Left cardiac atrium (tissue), 4 donors: Measurements from ENCODE around the gene OLR1. TPM values are rescaled to one million over a fixed set of nuclear protein-coding genes. Genes with fewer than 3 reads are reported as not detected.
"Not testable (repeated sequence)": the region's sequence is repeated elsewhere in the genome, so short reads cannot be mapped to it uniquely, and the experiment has no call there.

Experiments
- ATAC-seq, 2 donors: fragments of 200-7000 bp; cut with Tn5 transposase; one replicate each; pipeline ENCODE4 v1.9.1; 2020; ENCODE audit warnings: mild to moderate bottlenecking in 2 of 2, moderate library complexity in 2 of 2
- DNase-seq: peaks from one replicate; pipeline ENCODE4 v3.0.0-alpha.2; 2020
- intact Hi-C, 2 donors: fragments of 100-400 bp; cut with DNase I; formaldehyde crosslinking; loops; one replicate each; pipeline versions ENCODE4 v1.14.1 to v1.15.1; 2022 to 2023
- total RNA-seq, 2 donors: library from RNA; stranded (reverse); fragmentation: NEBNext Ultra II Directional; extraction: Animal tissue kit (Norgen Biotek cat#: 25700); gene quantifications; one replicate each; pipeline ENCODE4 v1.2.1, GENCODE V29; 2021
- donor health status: DM: no; HTN: yes; CAD: no.
- donor health status: DM: no; HTN: yes; CAD: no; lungs with severe emphysema.
- donor health status: DM: yes; HTN: yes; CAD: no.
- donor health status: Dilated cardiomyopathy.

OLR1 gene
- total RNA-seq, 2 donors from 2014 or later, result 0.60 TPM; not detected in 1

- ATAC-seq (no peak), DNase-seq (no peak)
- intact Hi-C loops, result no loop called here
These were observed 24.3 kb upstream of the OLR1 start for GRCh38 chr12:10196210-10196609.

GRCh38 chr12:10194160-10194670, 22.3 kb upstream of the OLR1 start:
- no peak for ATAC-seq
- intact Hi-C loops, result no loop called here
- no peak for DNase-seq

GRCh38 chr12:10191865-10192264, 19.9 kb upstream of the OLR1 start:
- DNase-seq, result no peak
- ATAC-seq, result peak; percentile 8 to 24
- intact Hi-C loops, result no loop called here

GRCh38 chr12:10190558-10191388, 18.8 kb upstream of the OLR1 start:
- DNase-seq (peak; percentile 48), ATAC-seq (peak; percentile 95)
- intact Hi-C loops, result loop anchor here in 1 of 2 donors (1.0 kb wide), 1 partner anchor 37 kb away; no protein-coding TSS in a partner anchor

GRCh38 chr12:10189653-10190052, 17.7 kb upstream of the OLR1 start:
- peak; percentile 34 for DNase-seq
- ATAC-seq, result peak; percentile 50 to 83
- intact Hi-C loops, result loop anchor here in 1 of 2 donors (1.0 kb wide), 1 partner anchor 36 kb away; no protein-coding TSS in a partner anchor

- intact Hi-C loops, ATAC-seq, DNase-seq: not testable (repeated sequence)
These were observed 15.0 kb upstream of the OLR1 start for GRCh38 chr12:10186958-10187357.

- peak; percentile 33 for DNase-seq
- ATAC-seq, result no peak
- intact Hi-C loops, result no loop called here
These were observed 14.4 kb upstream of the OLR1 start for GRCh38 chr12:10186299-10186698.

- DNase-seq (no peak), ATAC-seq (peak; percentile 47 to 77)
- intact Hi-C loops, result no loop called here
These were observed 12.4 kb upstream of the OLR1 start for GRCh38 chr12:10184261-10184843.

GRCh38 chr12:10182354-10183049, 10.6 kb upstream of the OLR1 start:
- DNase-seq, result no peak
- ATAC-seq, result peak in 1 of 2 donors; percentile 71
- intact Hi-C loops, result no loop called here

- DNase-seq (no peak), ATAC-seq (no peak)
- intact Hi-C loops, result no loop called here
These were observed 7.8 kb upstream of the OLR1 start for GRCh38 chr12:10179776-10180181.

GRCh38 chr12:10178821-10179220, 6.9 kb upstream of the OLR1 start, which contains the start of gene TMEM52B:
TSS of gene TMEM52B (plus strand) at chr12:10179032. CDS start at chr12:10179575, 543 bp downstream.
- ATAC-seq, result no peak

GRCh38 chr12:10175846-10176636, 4.1 kb upstream of the OLR1 start:
- intact Hi-C loops, result no loop called here
- ATAC-seq (no peak), DNase-seq (no peak)

More at GRCh38 chr12:10178821-10179220, 6.9 kb upstream of the OLR1 start, which contains the start of gene TMEM52B:
- no peak for DNase-seq
- intact Hi-C loops, result no loop called here

- DNase-seq (no peak), ATAC-seq (no peak)
- intact Hi-C loops, result no loop called here
These were observed 3.2 kb upstream of the OLR1 start for GRCh38 chr12:10174986-10175614.

GRCh38 chr12:10170216-10170615, 1.7 kb downstream of the OLR1 start:
- intact Hi-C loops, result no loop called here
- no peak for ATAC-seq
- DNase-seq, result no peak

- ATAC-seq (no peak), DNase-seq (no peak)
- intact Hi-C loops, result no loop called here
These were observed 2.8 kb downstream of the OLR1 start for GRCh38 chr12:10169104-10169503.

GRCh38 chr12:10167599-10167998, 4.3 kb downstream of the OLR1 start:
- intact Hi-C loops, result no loop called here

GRCh38 chr12:10165421-10165820, 6.5 kb downstream of the OLR1 start:
- no peak for ATAC-seq
- DNase-seq, result no peak
- intact Hi-C loops, result no loop called here

More at GRCh38 chr12:10167599-10167998, 4.3 kb downstream of the OLR1 start:
- ATAC-seq (peak; percentile 71 to 74), DNase-seq (no peak)

- no peak for ATAC-seq
- DNase-seq, result no peak
- intact Hi-C loops, result no loop called here
These were observed 8.8 kb downstream of the OLR1 start for GRCh38 chr12:10163084-10163483.
